Measurements from ENCODE around the gene GMCL1. TPM values are rescaled to one million over a fixed set of nuclear protein-coding genes. Genes with fewer than 3 reads are reported as not detected.
A peak's percentile ranks its signal among the peaks of the same experiment; 100 is the strongest.

GMCL1 gene
- total RNA-seq, 1 donor from 2014 or later: 12.7 TPM

DNA sequence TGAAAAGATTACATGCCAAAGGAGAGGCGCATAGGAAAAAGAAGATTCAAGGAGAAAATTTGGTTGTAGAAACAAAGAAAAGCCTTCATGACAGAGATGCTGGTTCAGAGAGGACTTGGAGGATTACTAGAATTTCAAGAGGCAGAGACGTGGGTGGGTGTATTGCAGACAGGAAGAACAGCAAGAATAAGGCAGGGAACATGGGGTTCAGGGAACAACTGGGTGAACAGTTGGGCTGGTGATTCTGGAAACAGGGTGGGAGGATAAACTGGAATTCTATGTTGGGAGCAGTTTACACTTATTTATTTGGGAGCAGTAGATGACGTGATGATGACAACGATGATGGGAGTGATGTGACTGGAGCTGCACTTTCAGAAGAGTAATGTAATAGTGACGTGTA lies 18.4 kb upstream of the GMCL1 start:
- no peak for TF ChIP-seq EZH2 (IDR thresholded peaks at IDR 0.05; ENCODE audit: insufficient read depth, low read length)
- TF ChIP-seq, protein P1, sequence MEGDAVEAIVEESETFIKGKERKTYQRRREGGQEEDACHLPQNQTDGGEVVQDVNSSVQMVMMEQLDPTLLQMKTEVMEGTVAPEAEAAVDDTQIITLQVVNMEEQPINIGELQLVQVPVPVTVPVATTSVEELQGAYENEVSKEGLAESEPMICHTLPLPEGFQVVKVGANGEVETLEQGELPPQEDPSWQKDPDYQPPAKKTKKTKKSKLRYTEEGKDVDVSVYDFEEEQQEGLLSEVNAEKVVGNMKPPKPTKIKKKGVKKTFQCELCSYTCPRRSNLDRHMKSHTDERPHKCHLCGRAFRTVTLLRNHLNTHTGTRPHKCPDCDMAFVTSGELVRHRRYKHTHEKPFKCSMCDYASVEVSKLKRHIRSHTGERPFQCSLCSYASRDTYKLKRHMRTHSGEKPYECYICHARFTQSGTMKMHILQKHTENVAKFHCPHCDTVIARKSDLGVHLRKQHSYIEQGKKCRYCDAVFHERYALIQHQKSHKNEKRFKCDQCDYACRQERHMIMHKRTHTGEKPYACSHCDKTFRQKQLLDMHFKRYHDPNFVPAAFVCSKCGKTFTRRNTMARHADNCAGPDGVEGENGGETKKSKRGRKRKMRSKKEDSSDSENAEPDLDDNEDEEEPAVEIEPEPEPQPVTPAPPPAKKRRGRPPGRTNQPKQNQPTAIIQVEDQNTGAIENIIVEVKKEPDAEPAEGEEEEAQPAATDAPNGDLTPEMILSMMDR (IDR thresholded peaks at IDR 0.05; ENCODE audit: insufficient read depth, low read depth, low read length): no peak
- no peak overlapping the region for H3K9ac ChIP-seq (ENCODE audit: low read length)
- peaks cover 3% of the 10 kb centered on the region for H3K36me3 ChIP-seq (ENCODE audit: insufficient read depth, low read length)
- H3K27ac ChIP-seq (ENCODE audit: low read depth, low read length): no peak overlapping the region
- Mint-ChIP-seq H3K27me3 (ENCODE audit: low read depth, unreplicated experiment) (no peaks in the 10 kb centered on the region), H3K9me3 (ENCODE audit: unreplicated experiment) (no peaks in the 10 kb centered on the region), H3K4me3 (ENCODE audit: unreplicated experiment) (no peak overlapping the region), H3K4me1 (ENCODE audit: low read depth, unreplicated experiment) (no peaks in the 10 kb centered on the region), H3K36me3 (ENCODE audit: low read depth, unreplicated experiment) (peaks cover 43% of the 10 kb centered on the region), H3K27ac (ENCODE audit: unreplicated experiment) (peak overlapping the region; percentile 8)
- H3K79me2 ChIP-seq (ENCODE audit: insufficient read depth, low read length): no peaks in the 10 kb centered on the region
- H3K4me1 ChIP-seq (ENCODE audit: insufficient read depth, low read length): no peaks in the 10 kb centered on the region
- no peak overlapping the region for H2AFZ ChIP-seq (ENCODE audit: low read depth, low read length)
- no peak for FAIRE-seq
- H3K4me3 ChIP-seq (ENCODE audit: insufficient read depth, low read depth, low read length): no peak overlapping the region
- H3K4me2 ChIP-seq (ENCODE audit: low read length): no peak overlapping the region
- H3K27me3 ChIP-seq (ENCODE audit: insufficient read depth, low read length): no peaks in the 10 kb centered on the region
- no peaks in the 10 kb centered on the region for H4K20me1 ChIP-seq (ENCODE audit: insufficient read depth, low read length)
- no peaks in the 10 kb centered on the region for H3K9me3 ChIP-seq (ENCODE audit: insufficient read depth, low read depth, low read length)
- no peak for DNase-seq (ENCODE audit: low read depth)

DNA sequence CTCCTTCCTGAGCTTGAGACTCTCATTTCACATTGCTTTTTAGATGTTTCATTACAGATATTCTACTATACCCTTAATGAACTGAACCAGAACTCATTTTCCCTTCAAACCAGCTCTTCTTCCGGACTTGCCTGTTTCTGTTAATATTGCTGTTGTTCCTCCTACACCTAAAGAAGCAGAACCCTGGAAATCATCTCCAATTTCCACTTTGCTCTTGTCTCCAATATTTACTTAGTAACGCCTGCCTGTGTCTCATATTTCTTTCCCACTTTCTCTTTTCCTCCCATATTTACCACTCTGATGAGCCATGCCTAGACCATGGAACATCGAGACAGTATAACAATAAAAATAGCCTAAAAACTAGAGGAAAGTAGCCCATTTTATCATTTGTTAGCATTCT lies 17.9 kb upstream of the GMCL1 start:
- Histone ChIP-seq H3K4me2 (ENCODE audit: low read length) (no peak overlapping the region), H3K4me1 (ENCODE audit: insufficient read depth, low read length) (no peaks in the 10 kb centered on the region), H3K9me3 (ENCODE audit: insufficient read depth, low read depth, low read length) (no peaks in the 10 kb centered on the region), H4K20me1 (ENCODE audit: insufficient read depth, low read length) (no peaks in the 10 kb centered on the region), H3K36me3 (ENCODE audit: insufficient read depth, low read length) (peaks cover 3% of the 10 kb centered on the region), H3K4me3 (ENCODE audit: insufficient read depth, low read depth, low read length) (no peak overlapping the region), H3K27me3 (ENCODE audit: insufficient read depth, low read length) (no peaks in the 10 kb centered on the region), H3K9ac (ENCODE audit: low read length) (no peak overlapping the region), H3K27ac (ENCODE audit: low read depth, low read length) (no peak overlapping the region), H2AFZ (ENCODE audit: low read depth, low read length) (no peak overlapping the region), H3K79me2 (ENCODE audit: insufficient read depth, low read length) (no peaks in the 10 kb centered on the region)
- no peak for DNase-seq (ENCODE audit: low read depth)
- FAIRE-seq: no peak
- H3K4me3 Mint-ChIP-seq (ENCODE audit: unreplicated experiment): no peak overlapping the region
- H3K4me1 Mint-ChIP-seq (ENCODE audit: low read depth, unreplicated experiment): no peaks in the 10 kb centered on the region
- H3K27ac Mint-ChIP-seq (ENCODE audit: unreplicated experiment): no peak overlapping the region
- no peak for TF ChIP-seq EZH2 (IDR thresholded peaks at IDR 0.05; ENCODE audit: insufficient read depth, low read length)
- TF ChIP-seq, protein P1 (IDR thresholded peaks at IDR 0.05; ENCODE audit: insufficient read depth, low read depth, low read length): no peak
- H3K36me3 Mint-ChIP-seq (ENCODE audit: low read depth, unreplicated experiment): peaks cover 39% of the 10 kb centered on the region
- no peaks in the 10 kb centered on the region for H3K9me3 Mint-ChIP-seq (ENCODE audit: unreplicated experiment)
- H3K27me3 Mint-ChIP-seq (ENCODE audit: low read depth, unreplicated experiment): no peaks in the 10 kb centered on the region

DNA sequence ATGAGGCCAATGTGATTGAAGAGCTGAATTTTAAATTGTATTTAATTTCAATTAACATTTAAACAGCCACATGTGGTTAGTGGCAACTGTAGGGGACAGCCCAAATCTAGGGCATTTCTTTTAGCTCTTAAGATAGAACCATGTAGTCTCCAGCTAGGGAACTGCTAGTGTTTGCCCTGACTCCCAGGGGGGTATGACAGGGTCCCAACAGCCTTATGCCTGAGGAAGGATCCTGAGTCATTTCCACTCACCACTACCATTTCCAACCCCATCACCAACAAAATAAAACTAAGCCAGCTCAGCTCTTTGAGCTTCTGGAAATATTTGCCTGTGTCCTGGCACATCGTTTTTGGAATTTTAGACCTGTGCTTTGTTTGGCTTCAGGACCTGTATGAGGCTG lies 13.7 kb upstream of the GMCL1 start:
- no peak for DNase-seq (ENCODE audit: low read depth)
- Histone ChIP-seq H3K79me2 (ENCODE audit: insufficient read depth, low read length) (no peaks in the 10 kb centered on the region), H3K36me3 (ENCODE audit: insufficient read depth, low read length) (peaks cover 3% of the 10 kb centered on the region), H4K20me1 (ENCODE audit: insufficient read depth, low read length) (no peaks in the 10 kb centered on the region), H3K27ac (ENCODE audit: low read depth, low read length) (no peak overlapping the region), H3K27me3 (ENCODE audit: insufficient read depth, low read length) (no peaks in the 10 kb centered on the region), H3K4me1 (ENCODE audit: insufficient read depth, low read length) (no peaks in the 10 kb centered on the region), H3K4me2 (ENCODE audit: low read length) (no peak overlapping the region), H2AFZ (ENCODE audit: low read depth, low read length) (no peak overlapping the region), H3K9ac (ENCODE audit: low read length) (no peak overlapping the region), H3K4me3 (ENCODE audit: insufficient read depth, low read depth, low read length) (no peak overlapping the region), H3K9me3 (ENCODE audit: insufficient read depth, low read depth, low read length) (no peaks in the 10 kb centered on the region)
- FAIRE-seq: no peak
- Mint-ChIP-seq H3K27me3 (ENCODE audit: low read depth, unreplicated experiment) (no peaks in the 10 kb centered on the region), H3K4me1 (ENCODE audit: low read depth, unreplicated experiment) (no peaks in the 10 kb centered on the region), H3K4me3 (ENCODE audit: unreplicated experiment) (no peak overlapping the region), H3K36me3 (ENCODE audit: low read depth, unreplicated experiment) (peaks cover 27% of the 10 kb centered on the region), H3K27ac (ENCODE audit: unreplicated experiment) (no peak overlapping the region), H3K9me3 (ENCODE audit: unreplicated experiment) (no peaks in the 10 kb centered on the region)
- no peak for TF ChIP-seq EZH2 (IDR thresholded peaks at IDR 0.05; ENCODE audit: insufficient read depth, low read length)
- TF ChIP-seq, protein P1 (IDR thresholded peaks at IDR 0.05; ENCODE audit: insufficient read depth, low read depth, low read length): no peak

All from astrocyte (in vitro differentiated cells and primary cell).